HepG2 (cell line): Measurements from ENCODE around the gene PDZRN4. TPM values are rescaled to one million over a fixed set of nuclear protein-coding genes. Genes with fewer than 3 reads are reported as not detected.

ENCODE experiments used
- CBX2 ChIP-seq, 2 experiments: fragments of 200-600 bp in 1 of 2; sonication (generic); formaldehyde crosslinking in 1 of 2; IDR thresholded peaks; 2 replicates each; pipeline versions ENCODE4 v1.7.0 to v1.8.1; 2018 to 2022; ENCODE audit warnings: low read depth in 2 of 2, low read length in 1 of 2, mild to moderate bottlenecking in 1 of 2, missing genetic modification reagents in 1 of 2
- EEA1 ChIP-seq: sonication (generic); formaldehyde crosslinking; IDR thresholded peaks from 2 replicates; pipeline ENCODE4 v1.5.1; 2020; ENCODE audit warnings: mild to moderate bottlenecking, missing genetic modification reagents, borderline replicate concordance
- FOXC1 ChIP-seq: sonication (generic); formaldehyde crosslinking; IDR thresholded peaks from 2 replicates; pipeline ENCODE4 v1.8.0; 2022; ENCODE audit warnings: mild to moderate bottlenecking, missing genetic modification reagents, borderline replicate concordance
- IKZF4 ChIP-seq: sonication (generic); formaldehyde crosslinking; IDR thresholded peaks from 2 replicates; pipeline ENCODE4 v1.5.1; 2020; ENCODE audit warnings: borderline replicate concordance, mild to moderate bottlenecking, low read depth, missing genetic modification reagents; ENCODE audit errors: not compliant biosample characterization
- MAX ChIP-seq: IDR thresholded peaks from 2 replicates; pipeline ENCODE4 v1.6.1; 2012; ENCODE audit warnings: inconsistent platforms
- MXD1 ChIP-seq: sonication (generic); formaldehyde crosslinking; IDR thresholded peaks from 2 replicates; pipeline ENCODE4 v1.4.0; 2020; ENCODE audit warnings: mild to moderate bottlenecking, missing genetic modification reagents
- NCOA1 ChIP-seq: sonication (generic); formaldehyde crosslinking; IDR thresholded peaks from 2 replicates; pipeline ENCODE4 v1.9.0; 2021; ENCODE audit warnings: missing genetic modification reagents
- NR2F6 ChIP-seq, 2 experiments: IDR thresholded peaks; 2 replicates each; pipeline ENCODE4 v1.6.1; 2016; ENCODE audit warnings: antibody characterized with exemption in 1 of 2, mild to moderate bottlenecking in 1 of 2
- ONECUT2 ChIP-seq: sonication (generic); formaldehyde crosslinking; IDR thresholded peaks from 2 replicates; pipeline ENCODE4 v1.4.0; 2020; ENCODE audit warnings: missing genetic modification reagents
- SKI ChIP-seq: fragments of 450-650 bp; IDR thresholded peaks from one replicate; pipeline ENCODE4 v1.6.1; 2018; ENCODE audit warnings: mild to moderate bottlenecking; ENCODE audit not compliant: partially characterized antibody
- TCF12 ChIP-seq, 2 experiments: fragments of 450-650 bp in 1 of 2; sonication (generic) in 1 of 2; formaldehyde crosslinking in 1 of 2; IDR thresholded peaks; 2 replicates each; pipeline versions ENCODE4 v1.6.1 to v1.8.0; 2017 to 2022; ENCODE audit warnings: antibody characterized with exemption in 1 of 2, mild to moderate bottlenecking in 1 of 2, missing genetic modification reagents in 1 of 2, moderate library complexity in 1 of 2
- TEAD3 ChIP-seq: optimal IDR thresholded peaks from 2 replicates; pipeline ENCODE3; 2016; ENCODE audit warnings: borderline replicate concordance
- TSC22D2 ChIP-seq: sonication (generic); formaldehyde crosslinking; IDR thresholded peaks from 2 replicates; pipeline ENCODE4 v1.5.1; 2020; ENCODE audit warnings: missing genetic modification reagents, mild to moderate bottlenecking, borderline replicate concordance
- ZBTB43 ChIP-seq: sonication (generic); formaldehyde crosslinking; conservative IDR thresholded peaks from 2 replicates; pipeline ENCODE4 v1.4.0; 2020; ENCODE audit warnings: missing genetic modification reagents
- ZFAT ChIP-seq: sonication (generic); formaldehyde crosslinking; conservative IDR thresholded peaks from 2 replicates; pipeline ENCODE4 v1.8.1; 2023; ENCODE audit warnings: missing genetic modification reagents, inconsistent platforms
- ZFP90 ChIP-seq: sonication (generic); formaldehyde crosslinking; IDR thresholded peaks from 2 replicates; pipeline ENCODE4 v1.8.0; 2022; ENCODE audit warnings: missing genetic modification reagents, mild to moderate bottlenecking, inconsistent platforms, borderline replicate concordance
- ZGPAT ChIP-seq: IDR thresholded peaks from 2 replicates; pipeline ENCODE4 v1.6.1; 2016; ENCODE audit warnings: mild to moderate bottlenecking
- ZHX1 ChIP-seq: sonication (generic); formaldehyde crosslinking; IDR thresholded peaks from 2 replicates; pipeline ENCODE4 v1.8.1; 2022; ENCODE audit warnings: low read depth, mild to moderate bottlenecking, missing genetic modification reagents
- ZKSCAN8 ChIP-seq: IDR thresholded peaks from 2 replicates; pipeline ENCODE4 v1.6.1; 2016; ENCODE audit warnings: borderline replicate concordance, missing genetic modification reagents, missing compliant biosample characterization
- polyA plus RNA-seq, 8 experiments: library from polyadenylated mRNA; depleted of rRNA in 3 of 8; stranded (reverse) in 7 of 8; unstranded in 1 of 8; fragments of >200 nt; fragmentation: Illumina TruSeq in 4 of 8; extraction: Trizol in 4 of 8; gene quantifications; 2 replicates each; pipeline versions ENCODE4 v1.2.1 to v1.2.3, GENCODE V29; 2011 to 2016; ENCODE audit warnings: low read depth in 4 of 8, missing spikeins in 1 of 8, mixed read lengths in 1 of 8; ENCODE audit not compliant: insufficient read depth in 1 of 8
- total RNA-seq, 5 experiments: library from RNA; depleted of rRNA; stranded (reverse); fragments of >200 nt; fragmentation: Illumina TruSeq; extraction: Trizol; gene quantifications; 2 replicates each; pipeline ENCODE4 v1.2.3, GENCODE V29; 2016; ENCODE audit warnings: low read depth in 1 of 5

Gene PDZRN4
- total and polyA plus RNA-seq, 2 of the 13 experiments (the other 11 are each of a cell fraction or from before 2014, with no cell fraction given) = not detected

GRCh38 chr12:41286426-41286825 lies 98.3 kb downstream of the PDZRN4 start (continued):
- TF ChIP-seq CBX2 (IDR thresholded peaks at IDR 0.05; ENCODE audit: low read depth, low read length) (no peak), CBX2 (CRISPR knock-in tag; IDR thresholded peaks at IDR 0.05; ENCODE audit: low read depth) (no peak), ZFP90 (CRISPR knock-in tag) (no peak), NCOA1 (no peak), ONECUT2 (CRISPR knock-in tag) (no peak), MXD1 (no peak), FOXC1 (CRISPR knock-in tag) (no peak), MAX (peak; percentile 31; the same call in 1 of the 2 replicates), ZBTB43 (peak; percentile 99), ZHX1 (CRISPR knock-in tag) (peak; percentile 44; the same call in 1 of the 2 replicates), EEA1 (CRISPR knock-in tag) (no peak), NR2F6 (IDR thresholded peaks at IDR 0.05) (peak; percentile 41; the same call in 1 of the 2 replicates), NR2F6 (CRISPR knock-in tag; IDR thresholded peaks at IDR 0.05) (no peak), TSC22D2 (CRISPR knock-in tag) (no peak), SKI (peak; percentile 57), TCF12 (IDR thresholded peaks at IDR 0.05) (no peak), TCF12 (CRISPR knock-in tag; IDR thresholded peaks at IDR 0.05) (no peak), TEAD3 (peak; percentile 44), ZKSCAN8 (CRISPR knock-in tag) (no peak), IKZF4 (CRISPR knock-in tag) (no peak), ZGPAT (CRISPR knock-in tag) (peak; percentile 52; the same call in 1 of the 2 replicates), ZFAT (CRISPR knock-in tag) (no peak)
